Esophagus (tissue), 2 donors: ENCODE results near the gene SLC5A12. TPM values are rescaled to one million over a fixed set of nuclear protein-coding genes. Genes with fewer than 3 reads are reported as not detected.

Experiments
- polyA plus RNA-seq, 2 donors: library from polyadenylated mRNA; stranded (reverse); fragments of 200-250 nt; gene quantifications; one replicate each; pipeline ENCODE4 v1.2.3, GENCODE V29; 2013
- donor health status: healthy with polysubstance abuse.
- donor health status: Bipolar disorder and iron deficiency.

The SLC5A12 gene
- polyA plus RNA-seq, 2 donors, result 0.02 TPM; not detected in 1

Other genes with a start within 250 kb of the SLC5A12 start
- gene MUC15, start 149.8 kb downstream of the SLC5A12 start, polyA plus RNA-seq, result 10 to 100 TPM; 15.0 to 19.1 TPM